Neural crest cell (in vitro differentiated cells): Measurements from ENCODE around the gene SPAAR. TPM values are rescaled to one million over a fixed set of nuclear protein-coding genes. Genes with fewer than 3 reads are reported as not detected.
"Not testable (repeated sequence)": the region's sequence is repeated elsewhere in the genome, so short reads cannot be mapped to it uniquely, and the experiment has no call there.

ENCODE experiments used
- DNase-seq: peaks from one replicate; pipeline ENCODE4 v3.0.0; 2021; ENCODE audit warnings: low read depth, mixed read lengths, low spot score
- H3K27ac Mint-ChIP-seq: one replicate; pipeline ENCODE4 v1.8.0; 2021; ENCODE audit warnings: mild to moderate bottlenecking, mixed read lengths; ENCODE audit not compliant: unreplicated experiment
- H3K27me3 Mint-ChIP-seq: 2 replicates; pipeline ENCODE4 v1.8.0; 2021; ENCODE audit warnings: low read depth, mild to moderate bottlenecking, mixed read lengths
- H3K36me3 Mint-ChIP-seq: 2 replicates; pipeline ENCODE4 v1.8.0; 2021; ENCODE audit warnings: low read depth, mild to moderate bottlenecking, mixed read lengths
- H3K4me1 Mint-ChIP-seq: 2 replicates; pipeline ENCODE4 v1.8.0; 2021; ENCODE audit warnings: mixed read lengths
- H3K4me3 Mint-ChIP-seq: one replicate; pipeline ENCODE4 v1.8.0; 2021; ENCODE audit warnings: mild to moderate bottlenecking, mixed read lengths
- H3K9me3 Mint-ChIP-seq: 2 replicates; pipeline ENCODE4 v1.8.0; 2021; ENCODE audit warnings: mixed read lengths
- CTCF ChIP-seq: fragments of 200-600 bp; sonication (generic); conservative IDR thresholded peaks from 2 replicates; pipeline ENCODE4 v1.5.0; 2021; ENCODE audit warnings: antibody characterized with exemption, mild to moderate bottlenecking
- total RNA-seq: library from RNA; stranded (reverse); gene quantifications from 2 replicates; pipeline ENCODE4 v1.2.1, GENCODE V29; 2021

The SPAAR gene
- total RNA-seq, 1 donor from 2014 or later = not detected

- Mint-ChIP-seq H3K36me3 (no peaks in the 10 kb centered on the region), H3K4me3 (no peak overlapping the region), H3K9me3 (no peaks in the 10 kb centered on the region), H3K27ac (no peak overlapping the region), H3K27me3 (peaks cover 12% of the 10 kb centered on the region), H3K4me1 (no peaks in the 10 kb centered on the region)
- no peak for DNase-seq
- TF ChIP-seq CTCF = no peak
Observed at GRCh38 chr9:35933550-35934067, 24.3 kb downstream of the SPAAR start.

GRCh38 chr9:35934069-35934468 is 24.8 kb downstream of the SPAAR start:
- H3K27me3 Mint-ChIP-seq = peaks cover 12% of the 10 kb centered on the region
- DNase-seq, H3K27ac Mint-ChIP-seq, H3K9me3 Mint-ChIP-seq, H3K4me1 Mint-ChIP-seq, H3K36me3 Mint-ChIP-seq, H3K4me3 Mint-ChIP-seq: not testable (repeated sequence)

- Mint-ChIP-seq H3K4me1 (no peaks in the 10 kb centered on the region), H3K27ac (no peak overlapping the region), H3K4me3 (no peak overlapping the region), H3K27me3 (peaks cover 7% of the 10 kb centered on the region), H3K9me3 (no peaks in the 10 kb centered on the region), H3K36me3 (no peaks in the 10 kb centered on the region)
- DNase-seq = no peak
- TF ChIP-seq CTCF = no peak
Observed at GRCh38 chr9:35935261-35935660, 26.0 kb downstream of the SPAAR start.

GRCh38 chr9:35935755-35936509 is 26.6 kb downstream of the SPAAR start:
- no peak for DNase-seq
- no peaks in the 10 kb centered on the region for H3K4me1 Mint-ChIP-seq
- H3K4me3 Mint-ChIP-seq = no peak overlapping the region
- H3K27ac Mint-ChIP-seq = no peak overlapping the region
- H3K36me3 Mint-ChIP-seq = no peaks in the 10 kb centered on the region
- no peaks in the 10 kb centered on the region for H3K9me3 Mint-ChIP-seq
- peaks cover 9% of the 10 kb centered on the region for H3K27me3 Mint-ChIP-seq
- no peak for TF ChIP-seq CTCF

- H3K27ac Mint-ChIP-seq = no peak overlapping the region
- no peak for TF ChIP-seq CTCF
- no peaks in the 10 kb centered on the region for H3K4me1 Mint-ChIP-seq
- H3K27me3 Mint-ChIP-seq = peaks cover 19% of the 10 kb centered on the region
- no peak for DNase-seq
- H3K4me3 Mint-ChIP-seq = no peak overlapping the region
- H3K9me3 Mint-ChIP-seq = no peaks in the 10 kb centered on the region
- H3K36me3 Mint-ChIP-seq = no peaks in the 10 kb centered on the region
Observed at GRCh38 chr9:35937227-35937626, 27.9 kb downstream of the SPAAR start.

GRCh38 chr9:35938474-35939356 is 29.4 kb downstream of the SPAAR start:
- DNase-seq = no peak
- Mint-ChIP-seq H3K27ac (no peak overlapping the region), H3K27me3 (peaks cover 21% of the 10 kb centered on the region), H3K9me3 (no peaks in the 10 kb centered on the region), H3K4me1 (no peaks in the 10 kb centered on the region), H3K4me3 (no peak overlapping the region), H3K36me3 (no peaks in the 10 kb centered on the region)
- no peak for TF ChIP-seq CTCF
